OCI-LY1 (cell line): ENCODE data around the gene TSPAN19.

Experiments used
- H2AFZ ChIP-seq: fragments of 200-600 bp; sonication (generic), shearing (Covaris generic); 2 replicates; pipeline ENCODE4 v1.6.0; 2014; ENCODE audit warnings: antibody characterized with exemption, mild to moderate bottlenecking, low read length
- H3F3A ChIP-seq: fragments of 200-600 bp; sonication (generic), shearing (Covaris generic); 2 replicates; pipeline ENCODE4 v1.6.0; 2014; ENCODE audit warnings: mild to moderate bottlenecking, antibody characterized with exemption, low read length, moderate library complexity; ENCODE audit not compliant: insufficient read depth
- H3K27ac ChIP-seq: fragments of 200-600 bp; sonication (generic); 2 replicates; pipeline ENCODE4 v1.5.1; 2014; ENCODE audit warnings: low read length, mixed run types, mild to moderate bottlenecking, low read depth; ENCODE audit not compliant: poor library complexity, severe bottlenecking
- H3K27me3 ChIP-seq: fragments of 200-600 bp; sonication (generic); 2 replicates; pipeline ENCODE4 v1.6.0; 2014; ENCODE audit warnings: antibody characterized with exemption, mild to moderate bottlenecking, low read length, moderate library complexity; ENCODE audit not compliant: insufficient read depth
- H3K36me3 ChIP-seq: fragments of 200-600 bp; sonication (generic); 2 replicates; pipeline ENCODE4 v1.6.1; 2014; ENCODE audit warnings: mild to moderate bottlenecking, antibody characterized with exemption, low read length, moderate library complexity, mixed read lengths; ENCODE audit not compliant: insufficient read depth
- H3K4me1 ChIP-seq: fragments of 200-600 bp; sonication (generic); 2 replicates; pipeline ENCODE4 v1.5.1; 2014; ENCODE audit warnings: mild to moderate bottlenecking, low read length, moderate library complexity; ENCODE audit not compliant: insufficient read depth, severe bottlenecking
- H3K4me2 ChIP-seq: fragments of 200-600 bp; sonication (generic), shearing (Covaris generic); 2 replicates; pipeline ENCODE4 v1.6.1; 2014; ENCODE audit warnings: low read length
- H3K4me3 ChIP-seq: fragments of 200-600 bp; sonication (generic); 2 replicates; pipeline ENCODE4 v1.5.1; 2014; ENCODE audit warnings: low read length, low read depth, mild to moderate bottlenecking, mixed read lengths; ENCODE audit not compliant: poor library complexity, severe bottlenecking
- H3K79me2 ChIP-seq: fragments of 200-600 bp; shearing (Covaris generic); 2 replicates; pipeline ENCODE4 v1.6.1; 2016; ENCODE audit warnings: mixed run types, low read length, mixed read lengths; ENCODE audit not compliant: insufficient read depth
- H3K9ac ChIP-seq: fragments of 200-600 bp; sonication (generic), shearing (Covaris generic); 2 replicates; pipeline ENCODE4 v1.6.1; 2014; ENCODE audit warnings: mild to moderate bottlenecking, low read length, mixed read lengths
- H3K9me2 ChIP-seq: fragments of 200-600 bp; sonication (generic), shearing (Covaris generic); 2 replicates; pipeline ENCODE4 v1.6.1; 2014; ENCODE audit warnings: low read depth, mild to moderate bottlenecking, low read length, mixed read lengths
- H3K9me3 ChIP-seq: fragments of 200-600 bp; shearing (Covaris generic); 2 replicates; pipeline ENCODE4 v1.6.1; 2014; ENCODE audit warnings: low read length, mixed read lengths
- H4K20me1 ChIP-seq: fragments of 200-600 bp; sonication (generic), shearing (Covaris generic); 2 replicates; pipeline ENCODE4 v1.6.0; 2016; ENCODE audit warnings: mild to moderate bottlenecking, low read length; ENCODE audit not compliant: insufficient read depth
- CTCF ChIP-seq: fragments of 200-600 bp; sonication (generic), shearing (Covaris generic); IDR thresholded peaks from 2 replicates; pipeline ENCODE4 v1.5.1; 2017; ENCODE audit warnings: mild to moderate bottlenecking, antibody characterized with exemption, low read length, moderate library complexity, mixed read lengths
- EZH2 ChIP-seq: fragments of 200-600 bp; sonication (generic), shearing (Covaris generic); IDR thresholded peaks from 2 replicates; pipeline ENCODE4 v1.8.0; 2017; ENCODE audit warnings: borderline replicate concordance, mixed run types, mild to moderate bottlenecking, antibody characterized with exemption, low read length, moderate library complexity, mixed read lengths

TSPAN19 gene

GRCh38 chr12:84974155-84974815 lies 61.8 kb downstream of the TSPAN19 start:
- no peaks in the 10 kb centered on the region for H3K9me3 ChIP-seq
- no peak overlapping the region for H3K4me2 ChIP-seq
- no peaks in the 10 kb centered on the region for H3K27me3 ChIP-seq
- no peaks in the 10 kb centered on the region for H3K36me3 ChIP-seq
- no peak overlapping the region for H2AFZ ChIP-seq
- no peak overlapping the region for H3K27ac ChIP-seq
- H3K4me1 ChIP-seq = no peaks in the 10 kb centered on the region
- no peaks in the 10 kb centered on the region for H3K79me2 ChIP-seq
- no peak overlapping the region for H3K9ac ChIP-seq
- no peaks in the 10 kb centered on the region for H3K9me2 ChIP-seq
- no peaks in the 10 kb centered on the region for H4K20me1 ChIP-seq
- no peak for TF ChIP-seq CTCF
- TF ChIP-seq EZH2 = no peak
- H3K4me3 ChIP-seq = no peak overlapping the region
- no peaks in the 10 kb centered on the region for H3F3A ChIP-seq

GRCh38 chr12:84973026-84973425 lies 63.1 kb downstream of the TSPAN19 start:
- Histone ChIP-seq H3F3A (no peaks in the 10 kb centered on the region), H3K9me2 (no peaks in the 10 kb centered on the region), H3K27me3 (no peaks in the 10 kb centered on the region)

GRCh38 chr12:84969226-84969625 lies 66.9 kb downstream of the TSPAN19 start:
- H3K27ac ChIP-seq = no peak overlapping the region
- no peak overlapping the region for H2AFZ ChIP-seq
- no peaks in the 10 kb centered on the region for H3K4me1 ChIP-seq
- no peak overlapping the region for H3K9ac ChIP-seq
- TF ChIP-seq CTCF (no peak), EZH2 (no peak)
- no peak overlapping the region for H3K4me2 ChIP-seq
- H3K4me3 ChIP-seq = no peak overlapping the region
- H4K20me1 ChIP-seq = no peaks in the 10 kb centered on the region
- no peaks in the 10 kb centered on the region for H3K27me3 ChIP-seq
- H3F3A ChIP-seq = no peaks in the 10 kb centered on the region
- no peaks in the 10 kb centered on the region for H3K9me3 ChIP-seq
- no peaks in the 10 kb centered on the region for H3K36me3 ChIP-seq
- H3K79me2 ChIP-seq = no peaks in the 10 kb centered on the region
- H3K9me2 ChIP-seq = no peaks in the 10 kb centered on the region

More at GRCh38 chr12:84973026-84973425, 63.1 kb downstream of the TSPAN19 start:
- Histone ChIP-seq H3K4me1 (no peaks in the 10 kb centered on the region), H3K79me2 (no peaks in the 10 kb centered on the region), H4K20me1 (no peaks in the 10 kb centered on the region), H3K36me3 (no peaks in the 10 kb centered on the region), H3K9ac (no peak overlapping the region), H3K4me3 (no peak overlapping the region), H2AFZ (no peak overlapping the region), H3K27ac (no peak overlapping the region), H3K9me3 (no peaks in the 10 kb centered on the region), H3K4me2 (no peak overlapping the region)
- TF ChIP-seq EZH2 = no peak
- TF ChIP-seq CTCF = no peak
